MM.1S (cell line): Measurements from ENCODE around the gene PDSS2.

Experiments used
- CTCF ChIP-seq: fragments of 300-600 bp; sonication (generic); IDR thresholded peaks from 2 replicates; pipeline ENCODE4 v1.5.1; 2016; ENCODE audit warnings: antibody characterized with exemption, low read length, mixed read lengths
- EZH2 ChIP-seq: fragments of 300-600 bp; sonication (generic); optimal IDR thresholded peaks from 2 replicates; pipeline ENCODE3; 2017; ENCODE audit warnings: low read depth, mild to moderate bottlenecking, antibody characterized with exemption, low read length, mixed read lengths
- EZH2phosphoT487 ChIP-seq: fragments of 300-600 bp; sonication (generic); IDR thresholded peaks from 2 replicates; pipeline ENCODE4 v1.6.1; 2018; ENCODE audit warnings: antibody characterized with exemption, low read length

GRCh38 chr6:107152638-107153430, 306.5 kb downstream of the PDSS2 start:
- TF ChIP-seq EZH2 (no peak), CTCF (no peak), EZH2phosphoT487 (no peak)
